Measurements from ENCODE around the gene COL1A2. TPM values are rescaled to one million over a fixed set of nuclear protein-coding genes. Genes with fewer than 3 reads are reported as not detected.

Gene COL1A2
- total and polyA plus RNA-seq, 2 of the 8 experiments (the other 6 are each of a cell fraction or from before 2014, with no cell fraction given), result 45.2 to 87.2 TPM

DNA sequence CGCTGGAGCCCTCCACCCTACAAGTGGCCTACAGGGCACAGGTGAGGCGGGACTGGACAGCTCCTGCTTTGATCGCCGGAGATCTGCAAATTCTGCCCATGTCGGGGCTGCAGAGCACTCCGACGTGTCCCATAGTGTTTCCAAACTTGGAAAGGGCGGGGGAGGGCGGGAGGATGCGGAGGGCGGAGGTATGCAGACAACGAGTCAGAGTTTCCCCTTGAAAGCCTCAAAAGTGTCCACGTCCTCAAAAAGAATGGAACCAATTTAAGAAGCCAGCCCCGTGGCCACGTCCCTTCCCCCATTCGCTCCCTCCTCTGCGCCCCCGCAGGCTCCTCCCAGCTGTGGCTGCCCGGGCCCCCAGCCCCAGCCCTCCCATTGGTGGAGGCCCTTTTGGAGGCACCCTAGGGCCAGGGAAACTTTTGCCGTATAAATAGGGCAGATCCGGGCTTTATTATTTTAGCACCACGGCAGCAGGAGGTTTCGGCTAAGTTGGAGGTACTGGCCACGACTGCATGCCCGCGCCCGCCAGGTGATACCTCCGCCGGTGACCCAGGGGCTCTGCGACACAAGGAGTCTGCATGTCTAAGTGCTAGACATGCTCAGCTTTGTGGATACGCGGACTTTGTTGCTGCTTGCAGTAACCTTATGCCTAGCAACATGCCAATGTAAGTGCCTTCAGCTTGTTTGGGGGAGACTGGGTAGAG lies at the start of gene COL1A2 (continued):
- TF ChIP-seq NANOG (IDR thresholded peaks at IDR 0.05; ENCODE audit: insufficient read depth, low read depth, low read length, poor library complexity, severe bottlenecking) (no peak), CBX8 (IDR thresholded peaks at IDR 0.05; ENCODE audit: borderline replicate concordance, low read depth, low read length) (no peak), TBP (IDR thresholded peaks at IDR 0.05; ENCODE audit: low read depth, low read length) (peak; percentile 19; the same call in 1 of the 2 replicates), CHD2 (IDR thresholded peaks at IDR 0.05; ENCODE audit: low read length) (0 out of 2 replicates have a peak, but pooled peaks have one; percentile 2), RFX5 (IDR thresholded peaks at IDR 0.05; ENCODE audit: borderline replicate concordance, low read depth, low read length) (no peak), CHD7 (IDR thresholded peaks at IDR 0.05; ENCODE audit: insufficient replicate concordance, low read length) (no peak), CHD1 (IDR thresholded peaks at IDR 0.05; ENCODE audit: low read depth, low read length) (no peak), SIN3A (conservative IDR thresholded peaks at IDR 0.05 in 1 of 2, IDR thresholded peaks at IDR 0.05 in 1 of 2; ENCODE audit: low read depth in 1 of 2, low read length in 2 of 2) (peak; percentile 70 to 84; a peak in 2 of 4 replicates)
- TF ChIP-seq, protein P1, sequence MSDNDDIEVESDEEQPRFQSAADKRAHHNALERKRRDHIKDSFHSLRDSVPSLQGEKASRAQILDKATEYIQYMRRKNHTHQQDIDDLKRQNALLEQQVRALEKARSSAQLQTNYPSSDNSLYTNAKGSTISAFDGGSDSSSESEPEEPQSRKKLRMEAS (IDR thresholded peaks at IDR 0.05), result peak; percentile 34; the same call in 1 of the 2 replicates
